Esophagus squamous epithelium (tissue), 4 donors: ENCODE measurements around the gene CACHD1.

ENCODE experiments used
- POLR2A ChIP-seq, 4 donors: fragments of 450-650 bp; IDR thresholded peaks; one replicate each; pipeline ENCODE4 v1.6.1; 2017; ENCODE audit warnings: antibody characterized with exemption in 4 of 4, mild to moderate bottlenecking in 4 of 4, moderate library complexity in 3 of 4
- TF ChIP-seq, protein P1 (sequence below), 6 experiments: fragments of 450-650 bp in 4 of 6; fragments of 200-600 bp in 2 of 6; sonication (generic) in 2 of 6; IDR thresholded peaks; one replicate each; pipeline ENCODE4 v1.5.1; 2016 to 2019; ENCODE audit warnings: antibody characterized with exemption in 6 of 6, mild to moderate bottlenecking in 4 of 6, moderate library complexity in 4 of 6

- TF ChIP-seq, protein P1, sequence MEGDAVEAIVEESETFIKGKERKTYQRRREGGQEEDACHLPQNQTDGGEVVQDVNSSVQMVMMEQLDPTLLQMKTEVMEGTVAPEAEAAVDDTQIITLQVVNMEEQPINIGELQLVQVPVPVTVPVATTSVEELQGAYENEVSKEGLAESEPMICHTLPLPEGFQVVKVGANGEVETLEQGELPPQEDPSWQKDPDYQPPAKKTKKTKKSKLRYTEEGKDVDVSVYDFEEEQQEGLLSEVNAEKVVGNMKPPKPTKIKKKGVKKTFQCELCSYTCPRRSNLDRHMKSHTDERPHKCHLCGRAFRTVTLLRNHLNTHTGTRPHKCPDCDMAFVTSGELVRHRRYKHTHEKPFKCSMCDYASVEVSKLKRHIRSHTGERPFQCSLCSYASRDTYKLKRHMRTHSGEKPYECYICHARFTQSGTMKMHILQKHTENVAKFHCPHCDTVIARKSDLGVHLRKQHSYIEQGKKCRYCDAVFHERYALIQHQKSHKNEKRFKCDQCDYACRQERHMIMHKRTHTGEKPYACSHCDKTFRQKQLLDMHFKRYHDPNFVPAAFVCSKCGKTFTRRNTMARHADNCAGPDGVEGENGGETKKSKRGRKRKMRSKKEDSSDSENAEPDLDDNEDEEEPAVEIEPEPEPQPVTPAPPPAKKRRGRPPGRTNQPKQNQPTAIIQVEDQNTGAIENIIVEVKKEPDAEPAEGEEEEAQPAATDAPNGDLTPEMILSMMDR (IDR thresholded peaks at IDR 0.05) = no peak
- TF ChIP-seq POLR2A (IDR thresholded peaks at IDR 0.05) = no peak
Observed at GRCh38 chr1:64527786-64528185, 57.9 kb downstream of the CACHD1 start.
